ENCODE measurements around the gene HHEX. TPM values are rescaled to one million over a fixed set of nuclear protein-coding genes. Genes with fewer than 3 reads are reported as not detected.

Gene HHEX
- total and polyA plus RNA-seq, 2 of the 8 experiments (the other 6 are each of a cell fraction or from before 2014, with no cell fraction given): 0.56 to 1.5 TPM

GRCh38 chr10:92696606-92697383 lies 7.0 kb downstream of the HHEX start:
- FAIRE-seq (no peak), DNase-seq (ENCODE audit: low read depth in 1 of 2, low spot score in 2 of 2) (no peak)
- POLR2A ChIA-PET (ENCODE audit: partially characterized antibody): no interaction called here
- TF ChIP-seq RFX5 (IDR thresholded peaks at IDR 0.05; ENCODE audit: borderline replicate concordance, low read depth, low read length): no peak
- TF ChIP-seq, protein P1, sequence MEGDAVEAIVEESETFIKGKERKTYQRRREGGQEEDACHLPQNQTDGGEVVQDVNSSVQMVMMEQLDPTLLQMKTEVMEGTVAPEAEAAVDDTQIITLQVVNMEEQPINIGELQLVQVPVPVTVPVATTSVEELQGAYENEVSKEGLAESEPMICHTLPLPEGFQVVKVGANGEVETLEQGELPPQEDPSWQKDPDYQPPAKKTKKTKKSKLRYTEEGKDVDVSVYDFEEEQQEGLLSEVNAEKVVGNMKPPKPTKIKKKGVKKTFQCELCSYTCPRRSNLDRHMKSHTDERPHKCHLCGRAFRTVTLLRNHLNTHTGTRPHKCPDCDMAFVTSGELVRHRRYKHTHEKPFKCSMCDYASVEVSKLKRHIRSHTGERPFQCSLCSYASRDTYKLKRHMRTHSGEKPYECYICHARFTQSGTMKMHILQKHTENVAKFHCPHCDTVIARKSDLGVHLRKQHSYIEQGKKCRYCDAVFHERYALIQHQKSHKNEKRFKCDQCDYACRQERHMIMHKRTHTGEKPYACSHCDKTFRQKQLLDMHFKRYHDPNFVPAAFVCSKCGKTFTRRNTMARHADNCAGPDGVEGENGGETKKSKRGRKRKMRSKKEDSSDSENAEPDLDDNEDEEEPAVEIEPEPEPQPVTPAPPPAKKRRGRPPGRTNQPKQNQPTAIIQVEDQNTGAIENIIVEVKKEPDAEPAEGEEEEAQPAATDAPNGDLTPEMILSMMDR (IDR thresholded peaks at IDR 0.05; ENCODE audit: control extremely low read depth in 1 of 3, insufficient read depth in 1 of 3, low read depth in 1 of 3, low read length in 3 of 3): peak in 1 of 3 experiments; percentile 4; a peak in 1 of 4 replicates
- Histone ChIP-seq H2BK12ac (ENCODE audit: low read depth, low read length) (no peak overlapping the region; the same call in 1 of the 2 replicates), H2BK15ac (ENCODE audit: low read length) (no peak overlapping the region; the same call in 1 of the 2 replicates), H3K23ac (ENCODE audit: insufficient read length) (no peak overlapping the region), H3K79me1 (ENCODE audit: low read depth, low read length) (no peaks in the 10 kb centered on the region), H2AK5ac (ENCODE audit: low read depth, low read length) (no peak overlapping the region), H3K27ac (ENCODE audit: low read depth, low read length) (no peak overlapping the region), H3K79me2 (ENCODE audit: control insufficient read depth in 1 of 2, insufficient read depth in 2 of 2, low read length in 2 of 2) (no peaks in the 10 kb centered on the region), H3K23me2 (ENCODE audit: low read depth, low read length) (peaks cover 16% of the 10 kb centered on the region), H3K4me2 (ENCODE audit: insufficient read depth in 1 of 2, low read depth in 2 of 2, low read length in 2 of 2) (peak overlapping the region; percentile 86 to 87; a peak in 3 of 4 replicates), H3K36me3 (ENCODE audit: control insufficient read depth in 2 of 4, insufficient read depth in 4 of 4, low read length in 3 of 4) (peaks cover 0 to 9% (median 0%) of the 10 kb centered on the region in 4 experiments; a peak in 1 of 8 replicates), H3K4ac (replicated peaks; ENCODE audit: insufficient read length, low read depth, low read length) (no peak overlapping the region), H4K5ac (ENCODE audit: insufficient read length, low read depth, low read length) (no peak overlapping the region), H3K9ac (replicated peaks in 1 of 4; ENCODE audit: extremely low read depth in 1 of 4, low read depth in 3 of 4, low read length in 3 of 4) (no peak overlapping the region), H3K14ac (ENCODE audit: insufficient read length) (no peak overlapping the region), H3K9me3 (ENCODE audit: insufficient read depth in 2 of 2, low read depth in 1 of 2, low read length in 1 of 2) (no peaks in the 10 kb centered on the region), H3K4me1 (replicated peaks in 1 of 4; ENCODE audit: control insufficient read depth in 3 of 4, insufficient read depth in 4 of 4, low read length in 3 of 4) (peaks cover 0 to 13% (median 4%) of the 10 kb centered on the region in 4 experiments; a peak in 5 of 7 replicates), H3K4me3 (ENCODE audit: extremely low read depth in 1 of 4, insufficient read depth in 2 of 4, low read depth in 3 of 4, low read length in 4 of 4) (peak overlapping the region in 3 of 4 experiments; percentile 29 to 66 (median 39); a peak in 5 of 8 replicates), H3K56ac (replicated peaks; ENCODE audit: insufficient read length, low read depth, low read length) (no peak overlapping the region), H2BK20ac (ENCODE audit: low read length) (no peak overlapping the region), H4K8ac (ENCODE audit: extremely low read depth, insufficient read depth, low read length) (peak overlapping the region; percentile 63; the same call in 1 of the 2 replicates), H2BK5ac (ENCODE audit: low read depth, low read length) (no peak overlapping the region), H2AFZ (ENCODE audit: low read length) (no peak overlapping the region), H3K27me3 (replicated peaks in 1 of 4; ENCODE audit: control insufficient read depth in 3 of 4, extremely low read depth in 1 of 4, insufficient read depth in 3 of 4, low read length in 3 of 4) (peaks cover 29 to 86% (median 65%) of the 10 kb centered on the region in 4 experiments), H3K18ac (ENCODE audit: extremely low read depth, low read length) (no peak overlapping the region), H4K91ac (replicated peaks; ENCODE audit: insufficient read length, low read length) (no peak overlapping the region), H4K20me1 (replicated peaks in 1 of 2; ENCODE audit: control insufficient read depth in 1 of 2, insufficient read depth in 2 of 2, low read length in 2 of 2) (peaks cover 0 to 3% of the 10 kb centered on the region in 2 experiments), H2BK120ac (replicated peaks; ENCODE audit: low read depth, low read length) (no peak overlapping the region)
- CTCF ChIA-PET (ENCODE audit: partially characterized antibody): interaction anchor here (1.5 kb wide), 1 partner anchor 89 kb away, joined by 3 read pairs; no protein-coding TSS in a partner anchor
- WGBS, 2 experiments (ENCODE audit: extremely low coverage in 1 of 2, insufficient coverage in 1 of 2, insufficient read length in 1 of 2, insufficient replicate concordance in 2 of 2, low coverage in 1 of 2, low lambda C conversion rate in 2 of 2, missing lambda C conversion rate in 1 of 2): 65% methylated on average over 7 of the region's 7 CpGs; no CpG with 5 or more reads in 1 of the 2 experiments

Measured in H1 (cell line).